Suprapubic skin (tissue), 4 donors: ENCODE data around the gene CXCL12.

Source experiments
- CTCF ChIP-seq, 2 donors: fragments of 200-600 bp in 1 of 2; fragments of 450-650 bp in 1 of 2; sonication (generic) in 1 of 2; IDR thresholded peaks; one replicate each; pipeline ENCODE4 v1.5.1; 2016 to 2019; ENCODE audit warnings: antibody characterized with exemption in 2 of 2, mild to moderate bottlenecking in 1 of 2, moderate library complexity in 1 of 2
- POLR2A ChIP-seq, 2 donors: fragments of 450-650 bp; IDR thresholded peaks; one replicate each; pipeline ENCODE4 v1.6.1; 2017; ENCODE audit warnings: antibody characterized with exemption in 2 of 2, mild to moderate bottlenecking in 2 of 2, moderate library complexity in 2 of 2
- POLR2AphosphoS5 ChIP-seq, 3 donors: sonication (generic); formaldehyde crosslinking; IDR thresholded peaks; one replicate each; pipeline ENCODE4 v1.6.1; 2017; ENCODE audit warnings: antibody characterized with exemption in 3 of 3

- TF ChIP-seq CTCF (IDR thresholded peaks at IDR 0.05) (no peak), POLR2AphosphoS5 (IDR thresholded peaks at IDR 0.05) (no peak), POLR2A (IDR thresholded peaks at IDR 0.05) (no peak)
These were observed 40.6 kb upstream of the CXCL12 start for GRCh38 chr10:44425466-44425865.
